Fibroblast of lung (primary cell): ENCODE results near the gene SUPT5H. TPM values are rescaled to one million over a fixed set of nuclear protein-coding genes. Genes with fewer than 3 reads are reported as not detected.

Source experiments
- DNase-seq, 2 donors: peaks; one replicate each; pipeline versions ENCODE4 v3.0.0 to v3.0.0-alpha.2; 2010; ENCODE audit warnings: low read depth in 2 of 2
- H2AFZ ChIP-seq: 2 replicates; pipeline ENCODE4 v1.5.1; 2012; ENCODE audit warnings: low read length, control low read depth, inconsistent platforms
- H3K27ac ChIP-seq: 2 replicates; pipeline ENCODE4 v1.5.1; 2011; ENCODE audit warnings: low read length, control low read depth; ENCODE audit not compliant: insufficient read depth
- H3K27me3 ChIP-seq: 2 replicates; pipeline ENCODE4 v1.5.1; 2011; ENCODE audit warnings: mild to moderate bottlenecking, low read length; ENCODE audit not compliant: control insufficient read depth, insufficient read depth
- H3K36me3 ChIP-seq: 2 replicates; pipeline ENCODE4 v1.5.1; 2011; ENCODE audit warnings: low read length; ENCODE audit not compliant: control insufficient read depth, insufficient read depth
- H3K4me1 ChIP-seq: 2 replicates; pipeline ENCODE4 v1.5.1; 2011; ENCODE audit warnings: low read length; ENCODE audit not compliant: control insufficient read depth, insufficient read depth; ENCODE audit errors: extremely low read depth
- H3K4me2 ChIP-seq: 2 replicates; pipeline ENCODE4 v1.5.1; 2011; ENCODE audit warnings: low read length, control low read depth; ENCODE audit not compliant: insufficient read depth; ENCODE audit errors: extremely low read depth
- H3K4me3 ChIP-seq, 4 experiments: fragments of 200-600 bp in 1 of 4; sonication (generic) in 1 of 4; replicated peaks in 1 of 4; 2 replicates each; pipeline ENCODE4 v1.5.1; 2011 to 2016; ENCODE audit warnings: low read length in 4 of 4, low read depth in 3 of 4, mild to moderate bottlenecking in 3 of 4, control low read depth in 2 of 4, inconsistent platforms in 1 of 4, mixed read lengths in 1 of 4; ENCODE audit not compliant: insufficient read depth in 1 of 4; ENCODE audit errors: control extremely low read depth in 1 of 4
- H3K79me2 ChIP-seq: 2 replicates; pipeline ENCODE4 v1.5.1; 2012; ENCODE audit warnings: mild to moderate bottlenecking, low read length, inconsistent platforms; ENCODE audit not compliant: control insufficient read depth, insufficient read depth
- H3K9ac ChIP-seq: 2 replicates; pipeline ENCODE4 v1.5.1; 2011; ENCODE audit warnings: mild to moderate bottlenecking, low read length, control low read depth; ENCODE audit not compliant: insufficient read depth
- H3K9me3 ChIP-seq: 2 replicates; pipeline ENCODE4 v1.5.1; 2012; ENCODE audit warnings: low read depth, low read length; ENCODE audit not compliant: control insufficient read depth, insufficient read depth
- H4K20me1 ChIP-seq: 2 replicates; pipeline ENCODE4 v1.5.1; 2011; ENCODE audit warnings: low read length; ENCODE audit not compliant: control insufficient read depth, insufficient read depth; ENCODE audit errors: extremely low read depth
- CTCF ChIP-seq, 2 donors: IDR thresholded peaks in 1 of 2; conservative IDR thresholded peaks in 1 of 2; 1 replicate in 1 of 2; 2 replicates in 1 of 2; pipeline ENCODE4 v1.5.1; 2011 to 2012; ENCODE audit warnings: low read length in 2 of 2, control low read depth in 1 of 2, inconsistent platforms in 1 of 2, low read depth in 1 of 2, mild to moderate bottlenecking in 1 of 2
- EZH2 ChIP-seq: IDR thresholded peaks from 2 replicates; pipeline ENCODE4 v1.5.1; 2012; ENCODE audit warnings: low read length, control low read depth, mild to moderate bottlenecking; ENCODE audit errors: missing control alignments
- polyA plus RNA-seq, 2 donors: library from polyadenylated mRNA; depleted of rRNA in 1 of 2; stranded (reverse) in 1 of 2; unstranded in 1 of 2; fragments of >200 nt; gene quantifications; 2 replicates each; pipeline ENCODE4 v1.2.1, GENCODE V29; 2011 to 2012; ENCODE audit warnings: missing spikeins in 1 of 2
- total RNA-seq: library from RNA; depleted of rRNA; stranded (reverse); fragments of >200 nt; gene quantifications from 2 replicates; pipeline ENCODE4 v1.2.1, GENCODE V29; 2014

SUPT5H gene
- total and polyA plus RNA-seq, 2 donors (not counting 1 experiment from before 2014, with no cell fraction given): 50.2 to 77.8 TPM

- no peak overlapping the region for H3K9ac ChIP-seq
- no peaks in the 10 kb centered on the region for H3K9me3 ChIP-seq
- no peaks in the 10 kb centered on the region for H4K20me1 ChIP-seq
- H3K36me3 ChIP-seq: peaks cover 16% of the 10 kb centered on the region
- no peaks in the 10 kb centered on the region for H3K27me3 ChIP-seq
- no peak overlapping the region for H3K4me3 ChIP-seq
- peaks cover 20% of the 10 kb centered on the region for H3K79me2 ChIP-seq
- H2AFZ ChIP-seq: no peak overlapping the region
- DNase-seq: no peak
- no peak overlapping the region for H3K4me2 ChIP-seq
- TF ChIP-seq CTCF (conservative IDR thresholded peaks at IDR 0.05 in 1 of 2, IDR thresholded peaks at IDR 0.05 in 1 of 2; ENCODE audit: low read depth in 1 of 2, low read length in 2 of 2) (no peak), EZH2 (no peak)
- H3K27ac ChIP-seq: no peak overlapping the region
- H3K4me1 ChIP-seq: peaks cover 7% of the 10 kb centered on the region
Observed at GRCh38 chr19:39417463-39418181, 27.8 kb upstream of the SUPT5H start.

DNA sequence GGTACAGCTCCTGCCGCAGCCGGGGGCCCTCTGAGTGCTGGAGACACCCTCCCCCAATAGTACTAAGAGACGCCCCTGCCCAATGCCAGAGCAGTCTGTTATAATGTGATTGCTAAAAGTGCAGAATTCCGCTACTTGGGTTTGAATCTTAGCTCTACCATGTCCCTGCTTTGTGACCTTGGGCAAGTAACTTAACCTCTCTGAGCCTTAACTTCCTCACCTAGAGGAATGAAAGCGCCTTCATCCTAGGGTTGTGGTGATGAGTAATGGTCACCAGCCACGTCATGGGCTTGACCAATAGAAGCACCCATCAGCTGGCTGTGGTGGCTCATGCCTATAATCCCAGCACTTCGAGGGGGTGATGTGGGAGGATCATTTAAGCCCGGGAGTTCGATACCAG, 26.4 kb upstream of the SUPT5H start:
- Histone ChIP-seq H3K9ac (no peak overlapping the region), H3K4me3 (no peak overlapping the region), H4K20me1 (no peaks in the 10 kb centered on the region), H3K4me1 (peaks cover 7% of the 10 kb centered on the region), H3K9me3 (no peaks in the 10 kb centered on the region), H3K27ac (no peak overlapping the region), H3K36me3 (peaks cover 27% of the 10 kb centered on the region), H3K4me2 (no peak overlapping the region), H2AFZ (no peak overlapping the region), H3K27me3 (no peaks in the 10 kb centered on the region), H3K79me2 (peaks cover 19% of the 10 kb centered on the region)
- TF ChIP-seq EZH2 (no peak), CTCF (conservative IDR thresholded peaks at IDR 0.05 in 1 of 2, IDR thresholded peaks at IDR 0.05 in 1 of 2; ENCODE audit: low read depth in 1 of 2, low read length in 2 of 2) (no peak)
- no peak for DNase-seq

GRCh38 chr19:39420769-39421168, 24.6 kb upstream of the SUPT5H start:
- TF ChIP-seq EZH2: no peak
- TF ChIP-seq CTCF (conservative IDR thresholded peaks at IDR 0.05 in 1 of 2, IDR thresholded peaks at IDR 0.05 in 1 of 2; ENCODE audit: low read depth in 1 of 2, low read length in 2 of 2): no peak
- peaks cover 31% of the 10 kb centered on the region for H3K36me3 ChIP-seq

More at GRCh38 chr19:39420769-39421168, 24.6 kb upstream of the SUPT5H start:
- H4K20me1 ChIP-seq: no peaks in the 10 kb centered on the region
- no peaks in the 10 kb centered on the region for H3K9me3 ChIP-seq
- no peak overlapping the region for H3K4me2 ChIP-seq
- H3K9ac ChIP-seq: no peak overlapping the region
- H3K27ac ChIP-seq: no peak overlapping the region
- H2AFZ ChIP-seq: no peak overlapping the region
- no peak overlapping the region for H3K4me3 ChIP-seq
- H3K4me1 ChIP-seq: no peaks in the 10 kb centered on the region
- H3K79me2 ChIP-seq: peaks cover 4% of the 10 kb centered on the region
- no peaks in the 10 kb centered on the region for H3K27me3 ChIP-seq
- no peak for DNase-seq
